ENCODE results near the gene DYNLL2. TPM values are rescaled to one million over a fixed set of nuclear protein-coding genes. Genes with fewer than 3 reads are reported as not detected.
"Not testable (repeated sequence)": the region's sequence is repeated elsewhere in the genome, so short reads cannot be mapped to it uniquely, and the experiment has no call there.

DYNLL2 gene
- total RNA-seq: 10 to 100 TPM in 3 of 4 donors, 1 to 10 TPM in 1; 6.1 to 37.8 (median 23.2) TPM

DNA sequence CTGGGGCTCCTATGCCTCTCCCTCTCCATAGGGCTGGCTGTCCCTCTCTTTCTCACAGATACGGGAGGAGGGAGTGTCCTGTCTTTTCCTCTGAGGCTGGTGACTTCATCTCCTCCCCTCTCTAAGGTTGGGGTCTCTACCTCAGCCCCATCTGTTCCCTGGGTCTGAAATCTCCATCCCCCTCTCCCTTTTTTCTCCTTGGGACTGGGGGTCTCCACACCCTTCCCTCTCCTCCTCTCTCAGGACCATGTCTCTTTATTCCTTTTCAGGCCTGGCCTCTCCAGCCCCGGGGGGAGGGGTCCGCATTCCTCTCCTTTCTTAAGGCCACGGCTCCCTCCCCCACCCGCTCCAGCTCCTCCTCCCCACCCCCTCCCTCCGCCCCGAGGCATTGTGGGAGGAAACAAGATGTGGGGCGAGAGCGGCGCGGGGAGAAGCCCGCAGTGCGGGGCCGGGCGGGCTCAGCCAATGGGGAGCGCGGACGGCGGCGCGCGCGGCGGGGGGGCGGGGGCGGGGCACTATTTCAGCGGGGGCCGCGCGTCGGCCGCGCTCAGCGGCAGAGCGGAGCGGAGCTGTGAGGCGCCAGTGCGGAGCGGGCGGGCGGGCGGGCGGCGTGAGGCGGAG, at the start of gene DYNLL2:
Gene DYNLL2, plus strand, starts transcription at position 550 of the 621 bp plus-strand sequence. CDS start 3,672 bp downstream, outside the sequence.
- Histone ChIP-seq H3K36me3 (no peaks in the 10 kb centered on the region), H3K9me3 (no peaks in the 10 kb centered on the region), H3K4me1 (peaks cover 0 to 8% of the 10 kb centered on the region in 2 donors), H3K27me3 (no peaks in the 10 kb centered on the region), H3K27ac (peak within 1 kb of the TSS; percentile 89 to 92), H3K4me3 (peak within 1 kb of the TSS; percentile 70 to 79)
- intact Hi-C loops (cut with DNase I; ENCODE audit: low total_unique reads): loop anchor here (10.0 kb wide), 1 partner anchor 218 kb away; no protein-coding TSS in a partner anchor
- peak; percentile 91 for DNase-seq
- TF ChIP-seq POLR2A (IDR thresholded peaks at IDR 0.05): no peak
- TF ChIP-seq, protein P1, sequence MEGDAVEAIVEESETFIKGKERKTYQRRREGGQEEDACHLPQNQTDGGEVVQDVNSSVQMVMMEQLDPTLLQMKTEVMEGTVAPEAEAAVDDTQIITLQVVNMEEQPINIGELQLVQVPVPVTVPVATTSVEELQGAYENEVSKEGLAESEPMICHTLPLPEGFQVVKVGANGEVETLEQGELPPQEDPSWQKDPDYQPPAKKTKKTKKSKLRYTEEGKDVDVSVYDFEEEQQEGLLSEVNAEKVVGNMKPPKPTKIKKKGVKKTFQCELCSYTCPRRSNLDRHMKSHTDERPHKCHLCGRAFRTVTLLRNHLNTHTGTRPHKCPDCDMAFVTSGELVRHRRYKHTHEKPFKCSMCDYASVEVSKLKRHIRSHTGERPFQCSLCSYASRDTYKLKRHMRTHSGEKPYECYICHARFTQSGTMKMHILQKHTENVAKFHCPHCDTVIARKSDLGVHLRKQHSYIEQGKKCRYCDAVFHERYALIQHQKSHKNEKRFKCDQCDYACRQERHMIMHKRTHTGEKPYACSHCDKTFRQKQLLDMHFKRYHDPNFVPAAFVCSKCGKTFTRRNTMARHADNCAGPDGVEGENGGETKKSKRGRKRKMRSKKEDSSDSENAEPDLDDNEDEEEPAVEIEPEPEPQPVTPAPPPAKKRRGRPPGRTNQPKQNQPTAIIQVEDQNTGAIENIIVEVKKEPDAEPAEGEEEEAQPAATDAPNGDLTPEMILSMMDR (IDR thresholded peaks at IDR 0.05): no peak

DNA sequence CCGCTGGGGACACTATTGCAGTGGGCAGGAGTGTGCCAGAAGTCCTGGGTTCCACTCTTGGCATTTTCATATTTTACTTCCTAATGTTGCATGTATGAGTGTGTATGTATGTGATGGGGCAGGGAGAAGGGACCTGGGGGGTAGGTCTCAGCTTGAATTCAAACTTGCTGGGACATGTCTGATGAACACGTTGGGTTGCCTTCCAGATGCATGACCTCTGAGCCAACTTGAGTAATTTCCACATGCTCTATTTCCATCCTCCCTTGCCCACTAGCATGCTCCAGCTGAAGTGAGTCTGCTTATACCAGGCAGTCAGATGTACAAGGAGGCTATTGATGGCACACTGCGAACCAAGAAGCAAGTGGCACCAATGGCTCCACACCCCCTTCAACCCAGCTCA, 43.2 kb upstream of the DYNLL2 start:
- H3K9me3 ChIP-seq: no peaks in the 10 kb centered on the region
- H3K27ac ChIP-seq: no peak overlapping the region
- DNase-seq: no peak
- TF ChIP-seq, protein P1 (IDR thresholded peaks at IDR 0.05): no peak
- TF ChIP-seq POLR2A (IDR thresholded peaks at IDR 0.05): no peak
- H3K36me3 ChIP-seq: no peaks in the 10 kb centered on the region
- H3K4me1 ChIP-seq: no peaks in the 10 kb centered on the region
- no peak overlapping the region for H3K4me3 ChIP-seq
- intact Hi-C loops (cut with DNase I; ENCODE audit: low total_unique reads): no loop called here
- no peaks in the 10 kb centered on the region for H3K27me3 ChIP-seq

DNA sequence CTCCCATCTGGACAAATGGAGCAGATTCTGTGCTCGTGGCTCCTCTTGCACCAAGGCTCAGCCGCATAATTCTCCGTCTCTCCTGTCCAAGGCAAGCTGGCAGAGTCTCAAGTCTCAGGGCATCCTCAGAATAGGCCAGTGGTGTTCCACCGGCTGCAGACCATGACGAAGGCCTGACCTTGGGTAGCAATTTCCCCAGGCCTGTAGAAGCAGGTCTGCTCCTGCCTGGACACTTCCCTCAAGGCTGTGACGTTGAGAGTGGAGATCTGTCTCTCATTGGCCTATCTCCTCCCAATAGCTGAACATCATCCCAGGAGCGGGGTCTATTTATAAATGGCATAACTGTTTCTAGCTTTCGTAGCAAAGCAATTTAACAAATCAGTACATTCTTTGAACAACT, 42.8 kb upstream of the DYNLL2 start:
- no peaks in the 10 kb centered on the region for H3K27me3 ChIP-seq
- DNase-seq: no peak
- H3K4me3 ChIP-seq: no peak overlapping the region
- H3K9me3 ChIP-seq: no peaks in the 10 kb centered on the region
- H3K27ac ChIP-seq: no peak overlapping the region
- intact Hi-C loops (cut with DNase I; ENCODE audit: low total_unique reads): no loop called here
- no peaks in the 10 kb centered on the region for H3K4me1 ChIP-seq
- TF ChIP-seq POLR2A (IDR thresholded peaks at IDR 0.05): no peak
- TF ChIP-seq, protein P1 (IDR thresholded peaks at IDR 0.05): no peak
- no peaks in the 10 kb centered on the region for H3K36me3 ChIP-seq

DNA sequence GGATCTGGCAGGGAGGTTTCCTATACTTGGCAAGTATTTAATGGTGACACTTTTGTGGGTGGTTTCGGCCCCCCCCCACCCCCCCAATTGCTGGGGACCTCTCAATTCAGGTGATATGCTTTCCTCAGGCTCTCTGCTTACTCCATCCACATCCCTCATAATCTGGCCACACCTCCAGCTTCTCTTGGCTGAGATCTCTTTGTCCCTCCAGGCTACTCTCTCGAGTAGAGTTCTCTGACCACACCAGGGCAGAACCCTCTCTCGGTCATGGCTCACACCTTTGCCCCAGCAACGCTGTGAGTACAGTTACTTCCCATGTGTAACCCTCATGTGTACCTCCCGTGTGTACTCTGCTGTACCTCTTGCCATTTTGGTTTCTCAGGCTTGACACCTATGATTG, 42.1 kb upstream of the DYNLL2 start:
- H3K36me3 ChIP-seq: no peaks in the 10 kb centered on the region
- no peaks in the 10 kb centered on the region for H3K27me3 ChIP-seq
- no peak overlapping the region for H3K4me3 ChIP-seq
- H3K4me1 ChIP-seq: no peaks in the 10 kb centered on the region
- TF ChIP-seq, protein P1 (IDR thresholded peaks at IDR 0.05): no peak
- TF ChIP-seq POLR2A (IDR thresholded peaks at IDR 0.05): no peak
- H3K9me3 ChIP-seq: no peaks in the 10 kb centered on the region
- no peak overlapping the region for H3K27ac ChIP-seq
- intact Hi-C loops (cut with DNase I; ENCODE audit: low total_unique reads): no loop called here
- DNase-seq: no peak

DNA sequence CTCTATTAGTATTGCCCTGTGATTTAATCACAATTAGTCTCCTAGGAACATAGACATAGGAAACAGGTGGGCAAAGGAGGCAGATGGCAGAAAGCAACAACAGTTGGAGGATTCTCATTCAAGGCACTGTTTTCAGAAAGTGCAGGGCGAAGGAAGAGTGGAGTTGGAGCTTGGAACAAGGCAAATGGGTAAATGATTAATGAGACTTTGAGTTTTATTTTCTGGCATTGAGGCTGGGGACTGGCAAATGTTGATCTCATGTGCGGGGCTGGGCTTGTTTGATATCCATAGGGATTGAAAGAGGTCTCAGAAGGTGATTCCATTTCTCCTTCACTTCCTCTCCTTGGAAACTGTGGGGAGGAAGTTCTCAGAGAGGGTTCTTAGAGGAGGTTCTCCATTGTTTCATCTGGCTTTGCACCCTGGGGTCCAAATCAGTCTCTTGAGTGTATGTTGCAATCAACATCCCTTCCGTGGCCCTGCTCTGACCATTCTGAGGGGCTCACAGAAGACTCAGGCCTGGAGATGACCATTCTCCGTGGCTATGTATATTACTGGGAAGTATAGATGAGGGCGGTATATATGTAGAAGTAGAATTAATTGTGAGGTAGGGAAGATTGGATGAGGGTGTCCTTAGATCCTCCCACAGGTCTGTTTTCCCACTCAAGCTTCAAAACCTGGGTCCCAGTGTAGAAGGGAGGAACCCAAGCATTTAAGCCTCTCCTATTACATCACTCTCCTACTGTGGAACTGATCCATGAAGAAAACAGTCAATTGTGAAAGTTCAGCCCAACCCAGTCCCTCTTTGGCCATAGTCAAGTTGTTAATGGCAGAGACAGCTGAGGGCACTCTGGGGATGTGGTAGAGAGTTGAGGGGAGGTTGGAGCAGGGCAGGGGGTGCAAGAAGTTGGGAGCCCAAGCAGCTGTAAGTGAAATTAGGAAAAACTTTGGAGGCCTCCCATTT, 39.7 kb upstream of the DYNLL2 start:
- Histone ChIP-seq H3K36me3 (no peaks in the 10 kb centered on the region), H3K4me3 (no peak overlapping the region), H3K27me3 (no peaks in the 10 kb centered on the region), H3K4me1 (no peaks in the 10 kb centered on the region), H3K9me3 (no peaks in the 10 kb centered on the region), H3K27ac (no peak overlapping the region)
- DNase-seq: no peak
- intact Hi-C loops (cut with DNase I; ENCODE audit: low total_unique reads): no loop called here
- TF ChIP-seq, protein P1 (IDR thresholded peaks at IDR 0.05): no peak
- no peak for TF ChIP-seq POLR2A (IDR thresholded peaks at IDR 0.05)

DNA sequence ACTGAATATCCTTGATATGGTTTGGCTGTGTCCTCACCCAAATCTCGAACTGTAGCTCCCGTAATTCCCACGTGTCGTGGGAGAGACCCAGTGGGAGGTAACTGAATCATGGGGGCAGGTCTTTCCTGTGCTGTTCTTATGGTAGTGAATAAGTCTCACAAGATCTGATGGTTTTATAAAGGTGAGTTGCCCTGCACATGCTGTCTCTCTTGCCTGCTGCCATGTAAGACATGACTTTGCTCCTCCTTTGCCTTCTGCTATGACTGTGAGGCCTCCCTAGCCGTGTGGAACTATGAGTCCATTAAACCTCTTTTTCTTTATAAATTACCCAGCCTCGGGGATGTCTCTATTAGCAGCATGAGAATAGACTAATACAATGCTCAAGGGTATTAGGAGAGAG, 39.0 kb upstream of the DYNLL2 start:
- H3K4me1 ChIP-seq; H3K9me3 ChIP-seq; H3K4me3 ChIP-seq; intact Hi-C loops (cut with DNase I; ENCODE audit: low total_unique reads); H3K27me3 ChIP-seq; H3K27ac ChIP-seq; DNase-seq; H3K36me3 ChIP-seq: not testable (repeated sequence)

Measured in uterus (tissue), 4 donors.